Stimulated activated CD8-positive, alpha-beta memory T cell treated with anti-CD3 and anti-CD28 coated beads, Interleukin-4, amount 100 ng/mL, for 48 hours (primary cell): ENCODE measurements around the gene COPZ1.
"Not testable (repeated sequence)": the region's sequence is repeated elsewhere in the genome, so short reads cannot be mapped to it uniquely, and the experiment has no call there.

Experiments
- DNase-seq: peaks from one replicate; pipeline ENCODE4 v3.0.0-alpha.2; 2020

Gene COPZ1

GRCh38 chr12:54294953-54295566, 29.9 kb upstream of the COPZ1 start:
- DNase-seq: no peak

GRCh38 chr12:54296393-54297099, 28.4 kb upstream of the COPZ1 start:
- no peak for DNase-seq

DNA sequence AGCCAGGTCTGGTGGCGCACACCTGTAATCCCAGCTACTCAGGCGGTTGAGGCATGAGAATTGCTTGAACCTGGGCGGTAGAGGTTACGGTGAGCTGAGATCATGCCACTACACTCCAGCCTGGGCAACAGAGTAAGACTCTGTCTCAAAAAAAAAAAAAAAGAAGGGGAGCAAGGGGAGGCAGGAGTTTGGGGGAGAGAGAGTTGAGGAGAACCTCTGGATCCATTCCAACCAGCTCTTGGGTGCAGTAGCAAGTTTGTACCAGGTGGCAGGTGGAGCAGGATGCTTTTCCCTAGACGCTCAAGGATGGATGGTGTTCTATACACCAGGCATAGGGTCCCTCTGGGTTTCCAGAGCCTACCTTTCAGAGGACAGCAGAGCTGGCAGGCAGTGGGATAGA, 26.0 kb upstream of the COPZ1 start:
- DNase-seq: no peak

DNA sequence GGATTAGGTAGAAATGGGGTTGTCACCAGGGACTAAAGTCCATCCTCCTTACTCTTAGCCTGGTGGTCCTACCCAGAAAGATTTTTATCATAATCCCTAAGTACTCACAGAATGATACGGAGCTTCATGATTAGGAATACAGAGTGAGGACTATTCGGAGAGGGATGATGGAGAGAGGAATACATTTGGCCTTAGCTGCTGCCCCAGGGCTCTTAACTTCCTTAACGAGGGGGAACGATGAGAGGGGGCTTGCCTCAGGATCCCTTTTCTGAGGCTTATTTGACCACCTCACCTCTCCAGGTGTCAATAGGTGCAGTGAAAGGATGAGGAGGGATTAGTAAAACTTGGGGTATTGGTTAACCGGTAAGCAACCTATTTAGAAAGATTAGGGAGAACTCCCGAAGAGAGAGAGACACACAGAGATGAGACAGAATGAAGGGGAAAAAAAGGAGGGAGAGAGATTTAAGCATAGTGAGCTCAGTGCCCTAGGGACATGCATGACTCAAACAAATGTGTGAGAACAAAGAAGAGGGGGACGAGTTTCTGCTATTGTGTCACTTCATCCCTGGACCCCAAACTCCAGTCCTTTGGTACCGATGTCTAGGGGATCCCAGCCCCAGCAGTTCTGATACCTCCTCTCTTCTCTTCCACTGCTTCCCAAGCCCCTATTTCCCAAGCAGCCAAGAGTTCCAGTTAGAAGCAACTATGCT, 25.3 kb upstream of the COPZ1 start:
- no peak for DNase-seq

DNA sequence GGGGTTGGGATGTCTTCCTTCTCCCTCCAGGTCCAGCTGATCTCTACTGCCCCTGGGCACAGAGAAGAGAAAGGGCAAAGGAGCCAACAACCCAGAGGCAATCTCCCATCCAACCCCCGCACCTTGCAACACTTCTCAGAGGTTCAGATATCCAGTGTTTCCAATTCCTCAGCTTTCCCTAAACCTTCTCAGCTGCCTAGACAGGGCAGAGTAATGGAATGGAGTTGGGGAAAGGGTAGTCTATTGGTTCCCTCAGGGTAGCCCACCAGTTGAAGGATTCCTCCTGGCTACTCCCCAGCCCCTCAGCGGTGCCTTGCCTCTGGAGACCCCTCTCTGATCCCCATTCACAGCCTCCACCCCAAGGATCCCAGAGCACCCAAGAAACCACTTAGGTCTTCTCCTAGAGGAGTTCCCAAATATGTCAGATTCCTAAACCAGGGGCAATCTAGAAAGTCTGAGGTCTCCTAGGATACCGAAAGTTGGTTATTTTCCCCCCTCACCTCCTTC, 24.7 kb upstream of the COPZ1 start:
- DNase-seq: no peak

- DNase-seq: peak; percentile 60
Observed at GRCh38 chr12:54300732-54301427, 24.1 kb upstream of the COPZ1 start, which contains the start of gene NFE2. Gene NFE2 (minus strand): TSS chr12:54301015. CDS start chr12:54295248, 5,767 bp downstream.

DNA sequence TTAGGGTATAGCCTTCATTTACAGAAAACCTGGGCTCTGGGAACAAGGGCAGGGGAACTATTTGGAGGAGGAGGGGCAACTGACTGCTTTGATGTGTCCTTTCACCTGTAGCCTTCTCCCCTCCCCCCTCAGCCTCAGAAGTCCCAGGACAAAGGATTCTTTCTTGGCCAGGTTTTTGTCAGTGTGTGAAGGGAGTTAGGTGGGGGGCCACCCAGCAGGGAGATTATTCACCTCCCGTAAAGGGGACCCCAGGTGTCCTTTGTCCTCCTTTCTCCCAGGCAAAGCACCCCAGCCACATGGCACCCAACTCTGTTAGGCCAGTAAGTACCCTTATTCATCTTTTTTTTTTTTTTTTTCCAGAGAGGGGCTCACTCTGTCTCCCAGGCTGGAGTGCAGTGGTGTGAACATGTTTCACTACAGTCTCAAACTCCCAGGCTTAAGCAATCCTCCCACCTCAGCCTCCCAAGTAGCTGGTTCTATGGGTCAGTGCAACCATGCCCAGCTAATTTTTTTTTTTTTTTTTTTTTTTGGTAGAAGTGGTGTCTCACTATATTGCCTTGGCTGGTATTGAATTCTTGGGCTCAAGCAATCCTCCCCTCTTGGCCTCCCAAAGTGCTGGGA, 23.4 kb upstream of the COPZ1 start:
- no peak for DNase-seq

- DNase-seq: no peak
Observed at GRCh38 chr12:54303640-54304039, 21.3 kb upstream of the COPZ1 start.

GRCh38 chr12:54304187-54304810, 20.6 kb upstream of the COPZ1 start:
- DNase-seq: peak; percentile 43

DNA sequence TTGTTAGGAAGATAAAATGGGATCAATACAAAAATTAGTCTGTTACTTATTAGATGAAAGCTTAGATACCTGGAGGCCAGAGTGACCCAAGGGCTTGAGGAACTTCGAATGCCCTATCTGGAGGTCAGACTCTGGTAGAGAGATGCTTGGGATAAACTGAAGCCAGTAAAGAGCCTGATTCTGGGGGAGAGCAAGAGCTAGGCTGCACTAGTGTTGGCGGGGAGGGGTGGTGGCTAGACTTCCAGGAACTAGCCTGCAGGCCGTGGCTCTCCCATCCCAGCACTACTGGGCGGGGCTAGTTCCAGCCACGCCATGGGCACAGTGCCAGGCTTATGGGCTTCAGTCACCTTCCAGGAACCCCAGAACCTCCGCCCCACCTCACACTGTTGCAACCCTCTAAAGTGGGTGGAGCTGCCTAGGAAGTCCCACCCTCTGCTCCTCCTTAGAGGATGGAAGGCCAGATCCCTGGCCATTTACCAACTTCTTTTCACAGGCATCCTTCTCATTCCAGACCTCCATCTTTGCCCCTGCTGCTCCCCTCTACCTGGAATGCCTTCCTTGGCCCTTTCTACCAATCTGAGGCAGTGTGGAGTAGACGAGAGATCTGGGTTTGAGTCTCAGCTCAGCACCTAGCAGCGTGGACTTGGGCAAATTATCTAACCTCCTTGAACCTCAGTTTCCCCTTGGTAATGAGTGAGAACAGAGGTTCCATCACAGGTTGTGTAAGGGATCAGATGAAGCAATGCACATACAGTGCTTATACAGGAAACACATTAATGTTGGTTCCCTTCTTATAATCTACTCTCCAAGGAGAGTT, 17.8 kb upstream of the COPZ1 start:
- DNase-seq: peak; percentile 66

DNA sequence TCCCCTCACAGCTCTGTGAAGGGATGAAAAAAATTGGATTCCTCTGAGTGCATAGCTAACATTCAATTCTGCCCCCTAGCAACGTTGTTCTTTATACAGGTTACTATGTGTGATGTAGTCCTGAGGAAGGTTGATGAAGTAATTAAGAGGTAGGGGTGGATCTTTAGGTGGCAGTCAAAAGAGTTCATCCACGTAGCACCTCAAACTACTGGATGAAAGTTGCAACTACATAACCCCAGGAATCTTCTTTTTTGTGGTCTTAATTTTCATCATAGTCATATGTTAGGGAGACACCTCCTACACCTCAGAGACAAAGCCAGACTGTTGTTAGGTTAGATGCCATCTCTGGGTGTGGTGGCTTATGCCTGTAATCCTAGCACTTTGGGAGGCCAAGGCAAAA, 13.9 kb upstream of the COPZ1 start:
- no peak for DNase-seq

GRCh38 chr12:54312309-54312708, 12.6 kb upstream of the COPZ1 start:
- not testable (repeated sequence) for DNase-seq

DNA sequence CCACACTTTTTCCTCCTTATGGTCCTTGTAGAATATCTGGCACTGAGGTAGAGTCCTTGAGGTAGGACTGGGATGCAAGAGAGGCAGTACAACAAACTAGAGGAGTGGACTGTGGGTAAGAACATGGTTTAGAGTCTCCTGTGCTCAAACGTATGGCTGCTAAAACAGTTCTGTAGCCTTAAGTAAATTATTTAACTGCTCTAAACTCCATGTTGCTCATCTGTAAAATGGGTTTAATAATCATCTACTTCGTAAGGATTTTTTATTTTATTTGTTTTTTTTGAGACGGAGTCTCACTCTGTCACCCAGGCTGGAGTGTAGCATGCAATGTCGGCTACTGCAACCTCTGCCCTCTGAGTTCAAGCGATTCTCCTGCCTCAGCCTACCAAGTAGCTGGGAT, 3.6 kb upstream of the COPZ1 start:
- DNase-seq: no peak

DNA sequence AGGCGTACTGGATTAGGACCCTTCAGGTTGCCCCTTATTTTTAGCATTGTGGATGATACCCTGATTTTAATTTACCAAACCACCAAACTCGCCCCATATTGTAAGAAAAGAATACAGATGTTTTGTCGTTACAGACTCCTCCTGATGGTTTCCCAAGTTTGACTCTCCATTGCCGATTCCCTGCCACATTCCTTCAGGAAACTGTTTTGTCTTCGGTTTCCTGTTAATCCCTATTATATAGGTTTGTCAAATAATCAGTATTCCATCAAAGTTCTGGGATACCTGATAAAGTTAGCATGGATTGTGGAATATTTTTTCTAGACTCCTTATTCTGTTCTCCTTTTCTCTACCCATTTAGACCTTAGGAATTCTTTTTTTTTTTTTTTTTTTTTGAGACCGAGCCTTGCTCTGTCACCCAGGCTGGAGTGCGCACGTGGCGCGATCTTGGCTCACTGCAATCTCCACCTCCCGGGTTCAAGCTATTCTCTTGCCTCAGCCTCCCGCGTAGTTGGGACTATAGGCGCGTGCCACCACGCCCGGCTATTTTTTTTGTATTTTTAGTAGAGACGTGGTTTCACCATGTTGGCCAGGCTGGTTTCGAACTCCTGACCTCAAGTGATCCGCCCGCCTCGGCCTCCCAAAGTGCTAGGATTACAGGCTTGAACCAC, 645 bp downstream of the COPZ1 start:
- DNase-seq: not testable (repeated sequence)

GRCh38 chr12:54328595-54329337, 3.8 kb downstream of the COPZ1 start:
- no peak for DNase-seq

GRCh38 chr12:54329759-54330158, 4.8 kb downstream of the COPZ1 start:
- DNase-seq: no peak

- DNase-seq: no peak
Observed at GRCh38 chr12:54330442-54330841, 5.5 kb downstream of the COPZ1 start.

DNA sequence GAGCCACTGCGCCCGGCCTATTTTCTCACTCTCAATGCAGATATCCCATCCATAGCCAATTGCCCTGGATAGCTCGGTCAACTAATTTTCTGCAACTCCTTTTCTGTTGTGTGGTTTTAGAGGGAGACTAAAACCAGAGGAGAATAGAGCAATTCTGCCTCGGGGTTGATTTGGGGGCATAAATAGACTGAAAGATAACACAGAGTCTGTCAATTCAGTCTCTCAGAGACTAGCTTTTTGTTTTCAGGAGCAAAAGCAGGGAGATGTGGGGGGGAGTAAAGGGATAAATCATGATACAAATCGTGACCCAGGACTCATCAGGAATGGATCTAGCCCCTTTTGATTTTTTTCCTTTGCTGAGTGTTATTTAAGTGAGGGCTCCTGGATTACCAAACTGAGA, 6.5 kb downstream of the COPZ1 start:
- DNase-seq: no peak

- DNase-seq: no peak
Observed at GRCh38 chr12:54333420-54334034, 8.6 kb downstream of the COPZ1 start.
